ENCODE data around the gene BAHCC1.
A peak's percentile ranks its signal among the peaks of the same experiment; 100 is the strongest.

BAHCC1 gene

DNA sequence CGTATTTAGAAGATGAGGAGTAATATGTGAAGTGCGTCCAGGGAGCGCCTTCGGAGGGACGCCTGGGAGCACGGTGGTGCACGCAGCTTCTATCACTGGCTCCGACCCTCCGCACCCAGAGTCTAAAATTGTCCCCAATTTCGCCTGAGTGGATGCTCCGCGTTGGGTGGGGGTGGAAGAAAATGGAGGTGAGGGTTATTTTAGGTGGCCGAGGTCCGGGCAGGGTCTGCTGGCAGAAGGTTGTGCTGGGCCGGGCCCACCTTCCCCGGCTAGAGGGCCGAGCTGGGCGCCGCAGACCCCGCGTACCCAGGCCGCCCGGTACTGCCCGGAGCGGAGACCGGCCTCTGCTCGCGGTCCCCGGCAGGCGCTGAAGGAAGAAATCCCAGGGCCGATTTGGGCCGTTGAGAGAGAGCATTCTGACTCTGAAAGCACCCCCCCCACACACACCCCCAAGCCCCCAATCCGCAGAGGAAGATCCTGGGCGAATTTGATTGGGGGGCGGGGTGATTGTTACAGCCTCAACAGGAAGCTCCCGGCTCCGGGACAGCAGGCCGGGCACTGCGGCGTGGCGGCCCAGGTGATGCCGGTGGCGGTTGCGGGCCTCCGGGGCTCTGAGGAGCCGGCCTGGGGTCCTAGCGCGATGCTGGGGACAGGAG, 3.0 kb downstream of the BAHCC1 start:
- no peak for DNase-seq (ENCODE audit: low spot score)

DNA sequence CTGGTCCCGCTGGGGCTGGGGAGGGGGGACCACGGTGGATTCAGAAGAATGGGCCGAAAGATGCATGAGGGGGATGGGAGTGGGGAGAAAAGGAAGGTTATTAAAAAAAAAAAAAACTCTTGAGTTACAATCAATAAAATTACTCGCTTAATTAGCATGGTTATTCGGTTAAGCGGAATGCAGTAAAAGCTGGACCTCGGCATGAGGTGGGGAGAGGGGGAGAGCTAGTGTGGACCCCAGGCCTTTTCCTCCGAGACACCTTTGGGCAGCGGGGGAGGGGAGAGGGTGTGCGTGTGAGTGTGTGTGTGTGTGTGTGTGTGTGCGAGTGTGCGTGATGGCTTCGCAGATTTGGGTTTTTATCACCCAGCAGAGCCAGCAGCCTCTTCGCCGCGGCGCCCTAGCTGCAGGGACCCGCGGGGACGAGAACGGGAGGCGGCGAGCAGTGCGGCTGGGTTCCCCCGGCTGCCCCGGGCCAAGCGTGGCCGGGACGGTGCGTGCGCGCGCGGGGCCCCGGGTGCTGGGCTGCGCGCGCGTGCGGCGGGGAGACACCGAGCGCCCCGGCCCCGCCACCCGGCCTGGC, 3.7 kb downstream of the BAHCC1 start:
- DNase-seq (ENCODE audit: low spot score) = no peak

DNA sequence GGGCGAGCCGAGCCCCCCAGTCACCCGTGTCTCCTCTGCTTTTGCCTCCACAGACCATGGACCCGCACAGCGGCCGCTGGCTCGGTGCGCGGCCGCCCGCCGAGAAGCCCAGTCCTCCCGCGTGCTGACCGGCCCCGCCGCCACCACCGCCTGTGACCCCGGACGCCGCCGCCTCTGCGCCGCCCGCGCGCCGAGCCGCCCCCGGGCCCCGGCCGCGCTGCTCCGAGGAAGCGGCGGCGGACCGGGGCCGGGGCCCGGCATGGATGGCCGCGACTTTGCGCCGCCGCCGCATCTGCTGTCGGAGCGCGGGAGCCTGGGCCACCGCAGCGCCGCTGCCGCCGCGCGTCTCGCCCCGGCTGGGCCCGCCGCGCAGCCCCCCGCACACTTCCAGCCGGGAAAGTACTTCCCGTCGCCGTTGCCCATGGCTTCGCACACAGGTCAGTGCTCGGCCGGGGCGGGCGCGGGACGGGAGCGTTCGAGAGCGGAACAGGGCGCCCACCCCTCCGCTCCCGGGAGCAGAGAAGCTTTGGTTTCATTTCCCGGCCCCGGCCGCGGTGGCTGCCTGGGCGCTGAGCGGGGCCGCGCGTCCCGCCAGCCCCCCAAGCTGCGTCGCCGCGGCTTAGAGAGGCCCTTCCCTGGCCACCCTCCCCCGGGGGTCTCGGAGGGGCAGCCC, 4.4 kb downstream of the BAHCC1 start:
- DNase-seq (ENCODE audit: low spot score) = no peak

DNA sequence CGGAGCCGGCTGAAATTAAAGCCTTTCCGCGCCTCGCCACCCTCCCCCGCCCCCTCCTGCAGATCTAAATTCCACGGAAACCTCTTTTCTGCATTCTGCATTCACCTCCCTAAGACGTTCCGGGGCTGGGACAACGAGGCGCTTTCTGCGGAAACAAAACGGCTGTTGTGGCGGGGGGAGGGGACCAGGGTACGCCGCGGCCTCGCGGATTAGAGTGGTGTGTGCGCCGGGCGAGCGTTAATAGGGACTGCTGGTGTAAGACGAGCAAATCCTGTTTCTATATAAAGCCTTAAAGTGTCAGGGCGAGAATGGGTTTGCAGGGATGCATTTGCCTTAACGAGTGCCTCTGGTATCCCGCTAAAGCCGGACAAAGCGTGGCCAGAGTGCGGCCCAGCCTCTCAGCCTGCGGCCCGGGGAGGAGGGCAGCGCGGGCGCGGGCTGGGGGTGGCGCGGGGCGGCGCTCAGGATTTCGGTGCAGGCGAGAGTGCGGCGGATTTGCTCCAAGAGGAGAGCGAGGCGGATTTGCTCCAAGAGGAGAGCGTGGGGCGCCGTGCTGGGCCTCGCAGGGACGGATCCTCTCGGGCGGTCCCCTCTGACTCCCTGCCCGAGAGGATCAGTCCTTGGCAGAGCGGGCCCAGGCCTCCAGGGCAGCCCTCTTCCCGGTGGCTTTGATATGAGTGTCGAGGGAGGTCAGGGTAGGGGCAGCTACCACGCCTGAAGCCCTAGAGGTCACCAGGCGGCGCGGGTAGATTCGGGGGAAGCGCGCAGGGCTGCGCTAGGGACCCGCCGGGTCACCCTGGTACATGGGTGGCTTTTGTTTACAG, 5.1 kb downstream of the BAHCC1 start:
- DNase-seq (ENCODE audit: low spot score) = no peak

DNA sequence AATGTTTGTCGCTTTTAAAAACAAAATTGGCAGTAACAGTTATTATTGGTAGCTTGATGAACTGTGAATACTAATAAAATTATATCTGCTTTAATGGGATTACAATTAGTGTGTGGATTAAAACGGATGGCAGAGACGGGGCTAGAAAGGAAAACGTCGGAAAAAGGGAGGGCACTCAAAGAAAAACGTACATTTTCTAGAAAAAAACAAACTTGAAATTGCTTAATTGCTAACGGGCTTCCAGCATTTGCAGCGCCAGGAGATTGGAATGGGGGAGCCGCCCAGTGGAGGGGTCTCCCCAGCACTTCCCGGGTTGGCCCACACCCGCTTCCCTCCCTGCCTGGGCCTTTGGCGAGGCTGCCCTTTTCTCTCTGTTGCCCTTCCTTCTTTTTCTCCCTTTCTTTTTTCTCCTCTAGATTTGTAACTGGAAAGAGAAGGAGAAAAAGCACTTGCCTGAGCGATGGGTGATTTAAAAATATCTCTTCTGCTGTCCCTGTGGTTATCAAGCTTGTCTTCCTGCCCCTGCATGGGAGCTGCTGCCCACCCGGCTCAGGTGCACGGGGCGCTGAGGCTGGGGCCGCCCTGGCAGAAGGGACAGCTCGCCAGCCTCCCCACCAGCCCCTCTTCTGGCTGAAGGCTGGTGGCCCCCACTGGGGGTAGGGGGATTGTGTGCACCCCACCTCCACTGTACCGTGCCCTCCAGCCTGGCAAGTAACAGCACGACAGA, 5.9 kb downstream of the BAHCC1 start:
- DNase-seq (ENCODE audit: low spot score) = no peak

DNA sequence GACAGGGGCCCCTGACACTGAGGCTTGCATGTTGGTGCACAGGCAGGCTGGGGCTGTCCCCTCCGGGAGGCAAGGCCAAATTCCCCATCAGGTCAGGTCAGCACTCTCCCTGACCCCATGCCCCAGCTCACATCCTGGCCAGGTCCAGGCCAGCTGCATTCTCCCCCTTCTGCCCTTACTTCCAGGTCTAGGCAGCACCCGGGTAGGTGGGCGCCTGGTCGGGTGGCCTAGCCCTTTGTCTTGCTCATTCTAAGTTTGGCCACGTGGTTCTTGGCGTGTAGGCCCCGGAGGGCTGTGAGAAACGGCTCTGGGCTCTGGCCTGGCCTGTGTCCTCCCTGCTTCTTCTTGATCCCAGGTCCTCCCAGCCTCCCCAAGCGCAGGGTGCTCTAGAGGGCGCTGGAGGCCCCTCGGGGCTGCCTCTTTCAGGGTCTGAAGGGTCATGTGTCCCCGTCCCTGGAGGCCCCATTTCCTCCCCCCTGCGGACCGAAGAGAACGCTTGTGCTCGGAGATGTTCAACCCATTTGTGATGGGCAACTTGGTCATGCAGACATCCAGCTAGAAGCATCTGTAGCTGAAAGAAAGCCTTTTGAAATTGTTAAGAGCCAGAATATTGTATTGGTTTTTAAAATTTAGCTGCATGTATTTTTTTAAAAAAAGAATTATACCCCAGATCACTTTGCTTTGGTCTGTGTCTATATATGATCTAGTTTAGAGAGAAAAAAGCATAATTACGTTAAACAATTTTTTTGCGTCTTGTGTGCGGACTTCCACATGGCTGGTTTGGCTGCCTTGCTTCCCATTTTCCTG, 6.7 kb downstream of the BAHCC1 start:
- DNase-seq (ENCODE audit: low spot score) = no peak

DNA sequence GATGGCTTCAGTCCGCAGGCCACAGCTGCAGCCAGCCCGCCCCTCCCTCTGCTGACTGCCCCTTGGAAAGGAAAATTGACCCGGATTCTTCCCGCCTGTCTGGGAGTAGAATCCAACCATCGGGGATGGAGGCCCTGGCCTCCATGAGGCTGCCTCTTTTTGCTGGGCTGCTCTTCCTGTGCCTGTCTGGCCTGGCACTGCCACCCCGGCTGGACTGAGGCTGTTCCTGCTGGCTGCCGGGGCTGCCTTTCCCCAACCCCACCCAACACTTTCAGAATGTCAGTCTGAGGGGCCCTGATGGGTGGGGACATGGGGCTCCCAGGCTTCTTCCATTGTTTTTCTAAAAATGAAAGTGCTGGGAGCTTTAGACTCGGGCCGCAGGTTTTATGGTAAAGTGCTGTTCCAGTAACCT, 7.3 kb downstream of the BAHCC1 start:
- no peak for DNase-seq (ENCODE audit: low spot score)

DNA sequence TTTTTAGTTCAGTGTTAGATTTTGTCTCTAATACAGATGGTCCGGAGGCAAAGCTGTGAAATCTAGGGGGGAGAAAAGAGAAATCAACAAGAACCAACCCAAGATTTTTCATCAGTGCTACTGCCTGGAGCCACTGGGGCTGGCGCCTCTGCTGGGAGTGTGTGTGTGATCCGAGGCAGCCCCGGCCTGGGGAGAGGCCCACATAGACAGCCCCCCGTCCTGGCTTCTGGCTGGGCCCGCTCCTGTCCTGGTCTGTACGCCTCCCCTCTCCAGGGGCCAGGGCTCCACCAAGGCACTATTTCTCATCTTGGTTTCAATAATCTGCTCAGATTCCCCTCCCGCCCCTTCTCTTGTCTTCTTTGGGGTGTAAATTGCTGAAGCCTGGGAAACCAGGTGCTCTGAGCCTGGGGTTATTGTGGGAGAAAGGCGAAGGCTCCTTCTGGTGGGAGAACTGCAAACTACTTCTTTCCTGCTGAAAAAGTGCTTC, 7.8 kb downstream of the BAHCC1 start:
- DNase-seq (ENCODE audit: low spot score) = no peak

DNA sequence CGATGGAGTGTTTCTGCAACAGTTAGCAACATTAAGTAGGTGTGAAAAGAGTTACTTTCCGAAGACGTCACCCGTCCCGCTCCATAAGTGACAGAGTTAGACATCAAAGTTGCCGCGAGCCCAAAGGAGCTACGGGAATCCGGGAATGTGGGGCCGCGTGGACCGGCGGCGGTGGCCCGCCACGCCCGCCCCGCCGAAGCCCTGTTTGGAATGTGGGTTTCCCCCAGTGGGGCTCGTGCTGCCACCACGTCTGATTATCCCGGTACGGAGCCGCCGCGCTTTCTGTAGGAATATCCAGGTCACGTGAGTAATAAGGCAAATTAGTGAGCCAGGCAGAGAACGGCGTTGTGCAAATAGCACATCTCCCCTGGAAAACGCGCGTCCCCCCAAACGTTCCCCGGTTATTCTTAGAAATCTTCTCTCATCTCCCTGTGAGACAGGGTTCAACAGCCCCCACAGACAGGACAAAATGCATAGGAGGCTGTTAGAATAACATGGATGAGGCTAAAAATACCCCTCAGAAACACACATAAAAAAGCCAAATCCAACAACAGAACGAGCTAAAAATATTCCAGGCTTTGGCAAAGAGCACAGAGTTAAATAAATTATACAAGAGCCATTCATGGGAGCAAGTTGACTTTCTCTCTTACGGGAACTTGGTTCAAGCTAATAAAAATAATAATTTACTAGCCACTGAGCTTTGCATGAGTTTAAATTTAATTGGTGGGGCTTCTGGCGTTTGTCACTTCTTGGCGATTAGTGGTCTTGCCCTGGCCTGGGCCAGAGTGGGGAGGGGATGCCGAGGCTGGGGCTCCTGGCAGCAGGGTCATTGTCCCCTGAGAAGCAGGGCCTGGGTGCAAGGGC, 8.6 kb downstream of the BAHCC1 start:
- peak; percentile 59 for DNase-seq (ENCODE audit: low spot score)

DNA sequence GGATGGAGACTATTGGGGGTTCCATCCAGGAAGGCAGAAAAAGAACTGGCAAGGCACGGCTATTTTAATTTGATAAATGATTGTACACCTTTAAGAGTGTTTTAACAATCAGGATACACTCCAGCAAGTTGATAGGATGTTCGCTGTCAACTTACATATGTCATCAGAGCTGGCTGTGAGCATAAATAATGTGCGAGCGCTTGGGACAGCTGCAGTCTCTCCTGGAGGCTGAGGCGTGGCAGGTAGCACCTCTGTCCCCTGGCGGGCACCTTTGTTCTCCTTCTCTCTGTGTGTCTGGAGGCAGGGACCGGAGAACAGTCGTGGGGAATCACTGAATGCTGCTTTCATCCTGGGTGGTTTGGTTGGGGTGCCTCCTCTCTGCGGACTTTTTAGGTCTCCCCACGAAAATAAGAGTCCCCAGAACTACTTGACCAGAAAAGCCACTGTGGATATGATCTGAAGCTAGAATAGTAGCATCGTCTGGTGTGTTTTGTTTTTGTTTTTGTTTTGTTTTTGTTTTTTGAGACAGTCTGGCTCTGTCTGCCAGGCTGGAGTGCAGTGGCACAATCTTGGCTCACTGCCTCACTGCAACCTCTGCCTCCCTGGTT, 9.4 kb downstream of the BAHCC1 start:
- no peak for DNase-seq (ENCODE audit: low spot score)

DNA sequence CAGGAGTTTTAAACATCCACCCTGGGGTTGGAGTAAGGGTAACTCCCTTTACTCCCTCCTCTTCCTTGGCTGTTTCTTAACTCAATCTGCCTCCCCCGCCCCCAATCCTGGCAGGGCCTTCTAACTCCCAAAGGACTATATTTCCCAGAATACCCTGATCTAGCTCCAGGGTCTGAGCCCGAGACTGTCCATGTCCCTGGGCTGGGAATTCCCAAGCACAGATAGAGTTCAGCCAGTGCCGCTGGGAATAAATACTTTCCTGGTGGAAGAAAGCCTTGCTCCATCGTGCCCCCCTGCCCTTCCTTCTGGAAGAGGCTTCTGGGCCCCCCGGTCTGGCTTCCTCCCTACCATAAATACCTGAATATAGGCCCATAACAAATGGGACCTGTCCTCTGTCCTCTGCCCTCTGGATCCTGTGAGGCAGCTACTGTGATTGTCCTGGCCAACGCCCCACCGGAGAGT, 10.2 kb downstream of the BAHCC1 start:
- no peak for DNase-seq (ENCODE audit: low spot score)

DNA sequence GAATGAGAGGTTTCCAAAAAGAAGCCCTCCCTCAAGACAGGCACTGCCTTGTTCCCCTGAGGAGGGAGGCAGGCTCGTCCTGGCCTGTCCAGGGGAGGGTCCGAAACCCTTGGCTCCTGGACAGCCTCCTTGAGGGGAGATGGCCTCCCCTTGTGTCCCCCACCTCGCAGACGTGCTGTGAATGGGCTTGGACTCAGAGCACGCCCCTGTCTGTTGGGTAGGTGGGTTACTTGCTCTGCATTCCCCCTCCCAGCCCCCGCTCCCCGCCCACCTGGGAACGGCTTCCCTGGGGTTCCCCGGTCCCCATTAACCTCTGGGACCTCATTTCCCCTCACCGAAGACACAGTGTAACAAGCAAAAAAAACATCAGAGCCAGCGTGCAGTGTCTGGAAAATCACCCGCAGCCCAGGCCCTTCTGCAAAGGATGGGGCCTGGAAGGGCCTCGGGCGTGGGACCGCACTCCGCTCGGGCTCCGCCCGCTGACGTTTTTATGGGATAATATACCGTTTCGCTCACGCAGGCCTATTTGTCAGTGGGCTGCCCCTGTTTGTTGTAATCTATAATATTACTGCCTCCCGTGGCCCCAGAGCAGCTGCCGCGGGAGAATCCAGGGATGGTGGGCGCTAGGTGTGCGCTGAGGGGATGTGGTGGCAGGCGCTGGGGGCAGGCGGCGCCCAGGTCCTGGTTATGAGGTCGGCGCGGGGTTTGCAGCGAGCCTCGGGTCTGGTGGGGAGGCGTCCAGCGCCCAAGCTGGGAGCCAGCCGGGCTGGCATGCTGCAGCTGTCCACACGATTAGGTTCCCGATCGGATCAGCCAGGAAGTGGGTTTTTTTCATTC, 11.1 kb downstream of the BAHCC1 start:
- no peak for DNase-seq (ENCODE audit: low spot score)

DNA sequence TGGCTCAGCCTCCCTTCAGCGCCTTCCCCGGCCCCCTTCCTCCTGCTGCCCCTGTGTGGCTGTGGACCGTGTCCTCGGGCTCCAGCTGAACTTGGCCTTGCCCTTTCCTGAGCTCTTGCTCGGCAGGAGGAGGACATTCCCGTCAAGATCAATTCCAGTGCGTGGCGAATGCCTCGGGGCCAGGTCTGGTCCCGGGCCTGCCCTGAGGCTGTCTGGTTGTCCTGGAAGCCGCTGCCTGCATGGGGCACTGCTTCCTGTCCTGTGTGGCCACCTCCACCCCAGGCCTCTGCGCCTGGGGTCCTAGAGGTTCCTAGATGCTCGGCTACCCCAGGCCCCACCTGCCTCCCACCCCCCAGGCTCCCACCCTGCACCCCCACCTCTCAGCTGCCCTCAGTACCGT, 12.8 kb downstream of the BAHCC1 start:
- DNase-seq (ENCODE audit: low spot score) = no peak

DNA sequence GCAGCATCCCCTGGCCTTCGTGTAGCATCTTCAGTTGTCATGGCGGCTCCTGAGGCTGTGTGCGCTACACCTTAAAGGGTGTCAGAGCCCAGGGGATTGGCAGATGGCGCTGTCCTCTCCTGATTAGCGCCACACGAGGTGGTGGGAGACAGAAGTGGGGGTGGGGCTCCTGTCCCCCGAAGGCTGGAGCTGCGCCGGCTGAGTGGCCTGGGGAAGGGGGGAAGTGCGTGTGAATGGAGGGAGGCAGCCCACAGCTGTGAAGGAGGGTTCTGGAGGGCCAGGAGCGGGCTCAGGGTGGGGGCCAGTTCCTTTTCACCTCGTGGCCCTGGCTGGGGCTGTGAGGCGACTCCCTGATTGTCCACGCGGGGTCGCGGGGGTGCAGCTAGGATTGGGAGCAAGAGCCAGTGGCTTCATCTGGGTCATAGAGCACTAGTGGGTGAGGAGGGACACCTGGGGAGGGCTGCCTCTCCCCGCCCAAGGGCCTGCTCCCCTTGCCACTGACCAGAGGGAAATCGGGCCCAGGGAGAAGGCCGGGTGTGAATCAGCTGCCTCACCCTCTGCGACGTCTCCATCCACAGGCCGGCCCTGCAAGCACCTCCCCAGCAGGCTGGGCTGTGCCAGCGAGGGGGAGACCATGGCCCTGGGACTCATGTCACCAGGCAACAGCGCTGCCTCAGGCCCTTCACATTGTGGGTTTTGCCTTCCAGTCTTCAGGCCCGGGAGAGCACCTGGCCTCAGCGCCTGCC, 14.1 kb downstream of the BAHCC1 start:
- DNase-seq (ENCODE audit: low spot score) = no peak

DNA sequence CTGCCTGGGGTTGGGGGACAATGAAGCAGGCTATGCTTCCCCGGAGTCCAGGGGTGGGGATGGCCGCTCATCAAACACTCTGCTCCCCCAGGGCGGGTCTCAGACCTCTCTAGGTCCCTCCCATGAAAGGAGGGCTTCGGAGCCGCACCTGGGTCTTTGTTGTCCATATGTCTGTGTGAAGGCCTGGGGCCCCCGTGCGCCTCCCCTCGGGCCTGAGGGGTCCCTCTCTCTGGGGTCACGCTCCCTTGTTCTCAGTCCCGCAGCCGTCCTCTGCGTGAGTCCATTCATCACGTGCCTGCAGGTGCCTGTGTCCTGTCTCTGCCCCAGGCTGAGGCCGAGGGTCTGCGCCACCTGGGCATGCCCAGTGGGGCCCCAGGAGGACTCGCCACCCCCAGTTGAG, 15.6 kb downstream of the BAHCC1 start:
- no peak for DNase-seq (ENCODE audit: low spot score)

DNA sequence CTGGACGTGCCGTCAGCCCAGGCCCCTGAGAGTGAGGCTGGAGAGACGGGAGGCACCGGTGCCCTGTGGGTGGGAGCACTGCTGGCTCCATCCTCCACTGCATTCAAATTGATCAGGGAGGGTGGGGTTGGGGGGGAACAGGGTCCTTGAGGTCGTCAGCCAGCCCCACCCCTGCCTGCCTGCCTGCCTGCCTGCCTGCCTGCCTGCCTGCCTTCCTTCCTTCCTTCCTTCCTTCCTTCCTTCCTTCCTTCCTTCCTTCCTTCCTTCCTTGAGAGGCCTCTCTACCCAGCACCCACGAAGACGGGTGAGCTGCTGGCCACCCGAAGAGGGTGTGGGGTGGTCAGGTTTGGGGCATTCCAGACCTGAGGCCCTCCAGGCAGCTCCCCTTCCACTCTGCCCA, 16.0 kb downstream of the BAHCC1 start:
- no peak for DNase-seq (ENCODE audit: low spot score)

DNA sequence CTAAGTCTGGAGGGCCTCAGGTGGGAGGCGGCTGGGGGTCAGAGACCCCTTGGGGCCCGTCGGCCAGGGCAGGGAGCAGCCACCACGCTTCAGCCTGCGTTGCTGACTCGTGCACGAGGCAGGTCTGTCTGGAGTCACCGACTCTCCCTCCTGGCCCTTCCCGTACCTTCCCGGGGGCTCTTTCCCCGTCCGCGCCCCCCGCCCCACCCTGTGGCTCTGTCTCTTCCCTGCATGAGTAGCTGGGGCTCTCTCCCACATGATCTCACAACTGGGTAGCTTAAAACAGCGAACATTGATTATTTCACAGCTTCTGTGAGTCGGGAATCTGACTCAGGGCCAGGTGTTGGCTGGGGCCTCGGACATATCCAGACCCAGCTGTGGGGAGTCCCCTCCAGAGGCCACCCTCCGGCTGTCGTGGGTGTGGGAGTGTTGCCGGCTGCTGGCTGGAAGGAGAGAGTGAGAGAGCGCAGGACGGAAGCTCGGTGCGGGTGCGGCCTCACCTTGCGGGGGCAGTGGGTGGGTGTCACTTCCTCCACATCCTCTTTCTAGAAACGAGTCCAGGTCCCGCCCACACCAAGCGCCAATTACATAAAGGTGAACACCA, 17.3 kb downstream of the BAHCC1 start:
- peak; percentile 53 for DNase-seq (ENCODE audit: low spot score)

Data from SW480 (cell line).